NCI-H1092 (cell line): ENCODE data around the gene APOBEC3H.
"Not testable (repeated sequence)": the region's sequence is repeated elsewhere in the genome, so short reads cannot be mapped to it uniquely, and the experiment has no call there.

Experiments
- DNase-seq: peaks from one replicate; lab custom pipeline; 2025; lab: John Stamatoyannopoulos, UW

Gene APOBEC3H

DNA sequence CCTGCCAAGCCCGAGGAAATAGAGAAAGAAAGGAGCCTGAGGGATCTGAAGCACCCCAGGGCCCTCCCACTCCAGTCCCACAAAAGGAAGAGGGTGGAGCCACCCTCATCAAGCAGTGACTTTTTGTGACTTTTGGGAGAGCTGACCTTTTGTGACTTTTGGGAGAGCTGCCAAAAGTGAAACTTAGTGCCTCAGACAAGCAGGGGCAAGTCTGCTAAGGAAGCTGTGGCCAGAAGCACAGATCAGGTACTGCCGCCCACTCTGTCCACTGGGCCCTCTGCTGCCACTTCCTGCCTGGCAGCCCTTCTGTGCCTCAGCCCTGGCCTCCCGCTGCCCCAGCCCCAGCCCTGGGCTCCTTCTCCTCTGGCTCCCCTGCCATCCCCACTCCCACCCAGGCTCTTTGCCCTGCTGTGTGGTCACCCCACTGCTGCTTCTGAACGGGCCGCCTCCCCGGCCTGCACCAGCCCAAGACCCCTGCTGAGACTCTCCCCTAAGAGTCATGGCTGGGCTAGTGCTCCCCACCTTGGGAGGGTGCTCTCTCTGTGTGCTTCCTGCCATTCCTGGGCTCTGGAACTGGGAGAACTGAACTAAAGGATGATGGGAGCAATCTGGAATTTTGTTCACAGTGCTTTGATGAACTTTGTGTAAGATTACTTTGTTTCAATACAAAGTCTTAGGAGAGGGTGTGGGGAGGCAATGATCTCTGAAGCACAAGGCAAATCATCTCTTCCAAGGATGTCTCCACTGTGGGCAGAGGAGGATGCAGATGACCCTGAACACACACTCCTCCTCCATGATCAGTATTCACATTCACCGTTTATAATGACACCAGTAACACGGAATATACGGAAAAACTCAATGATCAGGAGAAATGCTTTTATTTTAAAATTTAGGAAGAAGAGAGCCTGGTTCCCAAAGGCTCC, at the start of gene APOBEC3H:
Gene APOBEC3H (plus strand): TSS at position 147 of the 923 bp plus-strand sequence. CDS start 3,035 bp downstream, outside the sequence.
- DNase-seq: no peak

DNA sequence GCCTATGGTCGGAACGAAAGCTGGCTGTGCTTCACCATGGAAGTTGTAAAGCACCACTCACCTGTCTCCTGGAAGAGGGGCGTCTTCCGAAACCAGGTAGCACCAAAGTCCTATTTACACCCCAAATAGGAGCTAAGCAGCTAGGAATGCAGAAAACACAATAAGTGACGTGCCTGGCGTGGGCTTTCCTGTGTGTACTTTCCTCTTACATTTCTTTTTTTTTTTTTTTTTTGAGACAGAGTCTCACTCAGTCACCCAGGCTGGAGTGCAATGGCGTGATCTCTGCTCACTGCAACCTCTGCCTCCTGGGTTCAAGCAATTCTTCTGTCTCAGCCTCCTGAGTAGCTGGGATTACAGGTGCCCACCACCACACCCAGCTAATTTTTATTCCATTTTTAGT, 47.6 kb upstream of the APOBEC3H start:
- not testable (repeated sequence) for DNase-seq

DNA sequence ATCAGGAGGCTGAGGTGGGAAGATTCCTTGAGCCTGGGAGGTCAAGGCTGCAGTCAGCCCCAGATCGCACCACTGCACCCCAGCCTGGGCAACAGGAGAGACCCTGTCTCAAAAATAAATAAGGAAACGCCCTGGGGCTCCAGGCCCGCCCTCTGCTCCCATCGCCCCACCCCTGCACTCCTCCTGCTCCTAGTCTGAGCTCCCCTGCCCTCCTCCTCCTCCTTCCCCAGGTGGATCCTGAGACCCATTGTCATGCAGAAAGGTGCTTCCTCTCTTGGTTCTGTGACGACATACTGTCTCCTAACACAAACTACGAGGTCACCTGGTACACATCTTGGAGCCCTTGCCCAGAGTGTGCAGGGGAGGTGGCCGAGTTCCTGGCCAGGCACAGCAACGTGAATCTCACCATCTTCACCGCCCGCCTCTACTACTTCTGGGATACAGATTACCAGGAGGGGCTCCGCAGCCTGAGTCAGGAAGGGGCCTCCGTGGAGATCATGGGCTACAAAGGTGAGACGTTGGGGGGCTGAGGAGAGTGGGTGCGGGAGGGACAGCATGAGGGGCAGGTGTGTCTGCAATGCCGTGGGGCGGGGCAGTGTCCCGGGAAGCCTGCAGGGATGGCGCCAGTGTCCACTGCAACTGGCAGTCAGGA, 45.1 kb upstream of the APOBEC3H start:
- not testable (repeated sequence) for DNase-seq

DNA sequence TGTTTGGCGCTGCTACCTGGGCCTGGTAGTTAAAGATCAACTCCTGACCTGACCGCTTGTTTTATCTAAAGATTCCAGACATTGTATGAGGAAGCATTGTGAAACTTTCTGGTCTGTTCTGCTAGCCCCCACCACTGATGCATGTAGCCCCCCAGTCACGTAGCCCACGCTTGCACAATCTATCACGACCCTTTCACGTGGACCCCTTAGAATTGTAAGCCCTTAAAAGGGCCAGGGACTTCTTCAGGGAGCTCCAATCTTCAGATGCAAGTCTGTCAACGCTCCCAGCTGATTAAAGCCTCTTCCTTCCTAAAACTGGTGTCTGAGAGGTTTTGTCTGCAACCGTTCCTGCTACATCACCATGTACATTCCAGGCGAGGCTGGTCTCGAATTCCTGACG, 41.4 kb upstream of the APOBEC3H start:
- DNase-seq: no peak

DNA sequence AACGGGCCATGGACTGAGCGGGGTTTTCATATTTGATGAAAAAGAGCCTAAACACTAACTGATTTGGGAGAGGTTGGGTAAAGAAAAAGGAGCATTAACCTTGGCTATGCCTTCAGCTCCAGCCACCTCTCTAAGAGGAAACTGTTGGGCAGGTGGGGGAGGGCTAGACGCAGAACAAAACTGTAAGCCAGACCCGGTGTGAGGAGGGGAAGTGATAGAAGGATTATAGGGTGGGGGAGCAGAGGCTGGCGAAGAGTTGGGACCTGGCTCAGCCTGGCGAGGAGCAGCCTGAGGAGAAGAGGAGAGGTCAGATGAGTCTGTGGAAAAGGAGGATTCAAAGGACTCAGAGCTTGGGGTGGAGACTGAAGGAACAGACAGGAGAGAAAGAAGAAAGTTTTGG, 35.8 kb upstream of the APOBEC3H start:
- not testable (repeated sequence) for DNase-seq

DNA sequence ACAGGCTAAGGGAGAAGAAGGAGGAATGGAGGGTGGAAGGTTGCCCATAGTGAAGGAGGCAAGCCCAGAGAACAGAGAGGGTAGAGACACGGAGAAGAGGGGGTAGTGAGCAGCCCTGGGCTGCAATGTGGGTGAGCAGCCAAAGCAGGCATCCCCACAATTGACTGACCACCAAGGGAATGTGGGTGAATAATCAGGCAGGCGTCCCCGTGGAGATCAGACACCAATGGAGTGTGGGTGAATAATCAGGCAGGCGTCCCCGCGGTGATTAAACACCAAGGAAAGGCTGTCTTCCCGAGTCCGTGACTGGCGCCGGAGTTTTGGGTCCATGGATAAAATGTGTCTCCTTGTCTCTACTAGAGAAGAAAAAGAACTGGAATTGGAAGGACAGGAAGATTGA, 35.1 kb upstream of the APOBEC3H start:
- DNase-seq: not testable (repeated sequence)

DNA sequence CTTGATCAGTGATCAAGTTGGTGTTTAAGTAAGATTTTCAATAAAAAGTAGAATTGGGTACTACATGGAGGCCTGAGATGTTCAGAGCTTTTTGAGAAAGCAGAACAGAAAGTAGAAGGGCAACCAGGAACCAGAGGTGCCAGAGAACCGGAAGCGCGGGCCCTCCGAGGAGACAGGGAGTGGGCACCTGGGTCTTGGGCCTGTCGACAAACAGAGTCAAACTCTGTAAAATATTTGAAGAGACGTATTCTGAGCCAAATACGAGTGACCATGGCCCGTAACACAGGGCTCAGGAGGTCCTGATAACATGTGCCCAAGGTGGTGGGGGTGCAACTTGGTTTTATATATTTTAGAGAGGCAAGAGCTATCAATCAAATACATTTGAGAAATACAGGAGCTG, 33.1 kb upstream of the APOBEC3H start:
- DNase-seq: not testable (repeated sequence)

DNA sequence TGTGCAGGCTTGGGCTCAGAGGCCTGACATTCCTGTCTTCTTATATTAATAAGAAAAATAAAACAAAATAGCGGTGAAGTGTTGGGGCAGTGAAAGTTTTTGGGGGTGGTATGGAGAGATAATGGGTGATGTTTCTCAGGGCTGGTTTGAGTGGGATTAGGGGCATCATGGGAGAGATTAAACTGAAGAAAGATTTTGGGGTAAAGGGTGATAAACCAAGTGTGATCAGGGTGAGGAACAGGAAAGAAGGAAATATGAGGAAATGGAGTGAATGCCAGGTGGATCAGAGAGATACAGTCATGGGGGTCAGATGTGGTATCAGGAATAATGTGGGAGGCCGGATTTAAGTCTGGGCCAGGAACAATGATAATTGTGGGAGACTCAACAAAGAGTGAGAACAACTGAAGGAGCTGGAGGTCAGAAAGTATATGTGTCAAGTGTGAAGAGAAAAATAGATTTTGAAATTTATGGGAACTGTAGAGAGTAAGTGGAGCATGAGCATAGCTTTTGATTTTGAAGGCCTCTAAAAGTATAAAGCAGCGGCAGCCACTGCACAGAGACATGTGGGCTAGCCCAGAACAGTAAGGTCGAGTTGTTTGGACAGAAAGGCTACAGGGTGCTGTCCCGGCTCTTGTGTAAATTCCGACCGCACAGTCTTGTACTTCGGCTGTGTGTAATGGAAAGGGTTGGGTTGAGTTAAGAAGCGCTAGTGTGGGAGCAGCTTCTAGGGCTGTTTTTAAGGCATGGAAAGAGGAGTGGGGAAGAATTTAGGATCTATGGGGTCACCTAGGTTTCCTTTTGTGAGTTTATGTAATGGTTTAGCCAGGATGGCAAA, 30.4 kb upstream of the APOBEC3H start:
- not testable (repeated sequence) for DNase-seq

DNA sequence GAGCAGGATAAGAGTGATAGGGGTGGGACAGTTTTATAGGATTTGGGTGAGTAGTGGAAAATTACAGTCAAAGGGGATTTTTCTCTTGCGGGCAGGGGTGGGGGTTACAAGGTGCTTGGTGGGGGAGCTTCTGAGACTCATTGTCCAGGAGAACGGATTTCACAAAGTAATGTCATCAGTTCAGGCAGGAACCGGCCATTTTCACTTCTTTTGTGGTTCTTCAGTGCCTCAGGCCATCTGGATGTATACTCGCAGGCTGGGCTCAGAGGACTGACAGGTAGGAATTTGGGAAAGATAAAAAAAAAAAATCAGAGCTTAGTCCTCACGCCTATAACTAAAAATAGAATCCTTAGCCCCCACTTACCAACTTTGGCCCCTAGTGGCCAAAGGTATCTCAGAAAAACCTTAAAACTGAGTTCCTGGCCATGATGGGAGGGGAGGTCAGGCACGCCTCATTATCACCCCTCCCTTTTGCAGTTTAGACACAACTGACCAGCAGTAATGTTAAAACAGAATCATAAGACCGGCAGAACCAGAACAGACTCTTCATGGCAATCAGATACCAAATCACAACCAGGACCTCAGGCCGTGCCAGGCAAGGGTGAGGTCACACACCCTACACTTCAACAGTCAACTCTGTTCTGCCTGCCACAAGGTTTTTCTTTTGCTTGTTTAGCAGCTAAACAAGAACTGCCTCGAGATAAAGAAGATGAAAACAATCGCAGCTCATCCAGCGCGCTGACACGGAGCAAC, 28.8 kb upstream of the APOBEC3H start:
- DNase-seq: no peak

DNA sequence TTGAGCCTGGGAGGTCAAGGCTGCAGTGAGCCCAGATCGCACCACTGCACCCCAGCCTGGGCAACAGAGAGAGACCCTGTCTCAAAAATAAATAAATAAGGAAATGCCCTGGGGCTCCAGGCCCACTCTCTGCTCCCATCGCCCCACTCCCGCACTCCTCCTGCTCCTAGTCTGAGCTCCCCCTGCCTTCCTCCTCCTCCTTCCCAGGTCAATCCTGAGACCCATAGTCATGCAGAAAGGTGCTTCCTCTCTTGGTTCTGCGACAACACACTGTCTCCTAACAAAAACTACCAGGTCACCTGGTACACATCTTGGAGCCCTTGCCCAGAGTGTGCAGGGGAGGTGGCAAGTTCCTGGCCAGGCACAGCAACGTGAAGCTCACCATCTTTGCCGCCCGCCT, 26.9 kb upstream of the APOBEC3H start:
- no peak for DNase-seq

DNA sequence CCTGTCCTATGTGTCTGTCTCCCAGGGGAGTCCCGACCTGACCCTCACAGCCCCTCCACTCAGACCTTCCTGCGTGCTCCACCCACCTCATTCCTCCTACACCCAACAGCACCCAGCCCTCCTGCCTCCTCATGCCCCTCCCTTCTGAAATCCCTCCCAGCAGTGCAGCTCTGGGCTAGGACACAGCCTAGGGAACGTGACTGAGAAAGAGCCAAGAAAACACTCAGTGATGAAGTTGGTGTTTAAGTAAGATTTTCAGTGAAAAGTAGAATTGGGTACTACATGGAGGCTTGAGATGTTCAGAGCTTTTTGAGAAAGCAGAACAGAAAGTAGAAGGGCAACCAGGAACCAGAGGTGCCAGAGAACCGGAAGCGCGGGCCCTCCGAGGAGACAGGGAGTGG, 24.5 kb upstream of the APOBEC3H start:
- not testable (repeated sequence) for DNase-seq

DNA sequence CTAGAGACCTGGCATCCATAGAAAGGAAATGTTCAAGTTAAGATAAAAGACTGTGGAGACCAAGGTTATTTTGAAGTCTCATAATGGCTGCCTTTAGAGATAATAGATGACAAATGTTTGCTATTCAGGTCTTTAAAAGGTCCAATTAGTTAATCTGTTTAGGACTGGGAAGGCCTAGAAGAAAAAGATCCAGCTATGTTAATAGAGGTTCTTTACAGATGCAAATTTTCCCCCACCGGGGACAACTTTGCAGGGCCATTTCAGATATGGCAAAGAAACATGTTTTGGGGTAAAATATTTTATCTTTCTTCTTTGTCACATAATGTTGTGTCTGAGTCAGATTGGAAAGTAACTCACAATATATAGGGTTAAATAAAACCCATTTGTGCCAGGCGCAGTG, 23.1 kb upstream of the APOBEC3H start:
- DNase-seq: no peak

DNA sequence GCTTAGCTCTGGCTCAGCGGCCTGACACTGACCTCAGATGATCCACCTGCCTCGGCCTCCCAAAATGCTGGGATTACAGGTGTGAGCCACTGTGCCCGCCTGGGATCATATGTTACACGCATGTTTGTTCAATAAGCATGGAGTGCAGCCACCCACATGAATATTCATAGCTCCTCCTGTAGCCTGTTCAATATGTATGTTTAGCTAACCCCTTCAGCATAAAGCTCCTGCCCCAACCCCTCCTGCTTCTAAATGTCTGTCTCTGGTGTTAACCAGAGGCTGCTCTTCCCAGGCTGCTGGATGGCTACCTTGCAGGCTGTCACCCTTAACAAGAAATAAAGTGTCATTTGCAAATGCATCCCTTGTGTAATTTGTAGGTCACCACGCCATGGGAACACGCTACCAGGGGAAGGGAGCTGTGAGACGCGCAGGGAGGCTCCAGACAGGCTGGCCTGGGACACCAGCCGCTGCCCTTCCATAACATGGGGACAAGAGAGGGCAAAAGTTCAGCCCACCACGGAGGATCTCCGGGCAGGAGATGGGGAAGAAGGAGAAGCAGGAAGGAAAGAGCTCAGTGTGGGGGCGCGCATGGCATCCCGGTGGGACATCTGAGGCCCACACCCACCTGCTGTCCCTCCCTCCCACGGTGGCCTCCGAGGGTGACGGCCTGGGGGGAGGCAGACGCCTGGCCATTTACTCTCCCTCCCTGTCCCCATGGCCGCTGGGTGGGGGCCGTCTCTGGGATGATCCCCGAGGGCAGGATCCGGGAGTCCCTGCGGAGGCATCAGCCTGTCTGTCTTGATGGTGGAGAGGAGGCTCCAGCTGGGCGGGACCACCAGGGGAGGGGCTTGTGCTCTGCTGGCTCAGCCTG, 20.7 kb upstream of the APOBEC3H start:
- not testable (repeated sequence) for DNase-seq

DNA sequence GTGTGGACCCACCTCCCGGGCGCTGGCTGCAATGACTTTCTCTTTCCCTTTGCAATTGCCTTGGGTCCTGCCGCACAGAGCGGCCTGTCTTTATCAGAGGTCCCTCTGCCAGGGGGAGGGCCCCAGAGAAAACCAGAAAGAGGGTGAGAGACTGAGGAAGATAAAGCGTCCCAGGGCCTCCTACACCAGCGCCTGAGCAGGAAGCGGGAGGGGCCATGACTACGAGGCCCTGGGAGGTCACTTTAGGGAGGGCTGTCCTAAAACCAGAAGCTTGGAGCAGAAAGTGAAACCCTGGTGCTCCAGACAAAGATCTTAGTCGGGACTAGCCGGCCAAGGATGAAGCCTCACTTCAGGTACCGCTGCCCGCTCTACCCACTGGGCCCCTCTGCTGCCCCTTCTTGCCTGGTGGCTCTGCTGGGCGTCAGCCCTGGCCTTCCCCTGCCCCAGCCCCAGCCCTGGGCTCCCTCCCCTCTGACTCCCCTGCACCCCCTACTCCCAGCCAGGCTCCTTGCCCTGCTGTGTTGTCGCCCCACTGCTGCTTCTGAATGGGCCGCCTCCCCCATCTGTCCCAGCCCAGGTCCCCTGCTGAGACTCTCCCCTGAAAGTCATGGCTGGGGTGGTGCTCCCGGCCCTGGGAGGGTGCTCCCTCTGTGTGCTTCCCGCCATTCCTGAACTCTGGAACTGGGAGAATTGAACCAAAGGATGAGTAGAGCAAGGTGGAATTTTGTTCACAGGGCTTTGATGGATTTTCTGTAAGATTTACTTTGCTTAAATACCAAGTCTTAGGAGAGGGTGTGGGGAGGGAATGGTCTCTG, 19.8 kb upstream of the APOBEC3H start, which contains the start of gene APOBEC3G:
Gene APOBEC3G (plus strand): TSS at position 250 of the 815 bp plus-strand sequence. CDS start 87 bp downstream, at position 337.
- DNase-seq: not testable (repeated sequence)

DNA sequence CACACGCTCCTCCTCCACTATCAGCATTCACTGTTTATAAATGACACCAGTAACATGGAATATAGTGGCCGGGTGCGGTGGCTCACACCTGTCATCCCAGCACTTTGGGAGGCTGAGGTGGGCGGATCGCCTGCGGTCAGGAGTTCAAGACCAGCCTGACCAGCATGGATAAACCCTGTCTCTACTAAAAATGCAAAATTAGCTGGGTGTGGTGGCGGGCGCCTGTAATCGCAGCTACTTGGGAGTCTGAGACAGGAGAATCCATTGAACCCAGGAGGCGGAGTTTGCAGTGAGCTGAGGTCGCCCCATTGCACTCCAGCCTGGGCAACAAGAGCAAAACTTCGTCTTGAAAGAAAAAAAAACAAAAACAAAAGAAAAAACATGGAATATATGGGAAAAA, 19.1 kb upstream of the APOBEC3H start:
- DNase-seq: not testable (repeated sequence)

DNA sequence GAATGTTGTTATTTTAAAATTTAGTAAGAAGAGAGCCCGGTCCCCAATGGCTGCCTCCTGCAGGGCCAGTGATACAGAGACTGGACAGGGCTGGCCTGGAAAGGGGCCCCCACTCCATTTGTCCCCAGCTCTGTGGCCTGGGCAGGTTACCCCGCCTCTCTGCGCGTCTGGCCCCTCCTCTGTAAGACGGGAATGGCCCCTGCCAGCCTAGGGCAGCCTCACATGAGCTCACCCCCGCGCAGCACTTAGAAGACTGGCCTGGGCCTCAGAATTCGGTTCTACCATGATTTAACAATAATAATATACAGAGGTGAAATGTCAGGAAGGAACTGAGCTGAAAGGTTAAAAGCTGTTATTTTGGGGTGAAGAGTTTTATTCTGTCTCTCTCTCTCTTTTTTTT, 18.7 kb upstream of the APOBEC3H start:
- no peak for DNase-seq

DNA sequence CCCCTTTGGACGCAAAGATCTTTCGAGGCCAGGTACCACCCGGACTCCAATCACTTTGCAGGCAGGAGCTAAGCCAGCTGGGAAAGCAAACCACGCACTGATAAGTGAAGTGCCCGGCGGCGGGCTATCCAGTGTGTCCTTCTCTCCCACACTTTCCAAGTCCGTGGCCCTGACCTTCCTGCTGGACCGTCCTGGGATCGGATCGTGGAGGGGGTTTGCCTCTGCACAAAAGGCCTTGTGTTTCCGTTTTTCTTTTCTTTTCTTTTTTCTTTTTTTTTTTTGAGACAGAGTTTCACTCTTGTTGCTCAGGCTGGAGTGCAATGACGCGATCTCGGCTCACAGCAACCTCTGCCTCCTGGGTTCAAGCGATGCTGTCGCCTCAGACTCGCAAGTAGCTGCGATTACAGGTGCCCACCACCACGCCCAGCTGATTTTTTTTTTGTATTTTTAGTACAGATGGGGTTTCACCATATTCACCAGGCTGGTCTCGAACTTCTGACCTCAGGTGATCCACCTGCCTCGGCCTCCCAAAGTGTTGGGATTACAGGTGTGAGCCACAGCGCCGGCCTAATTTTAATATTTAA, 17.9 kb upstream of the APOBEC3H start:
- DNase-seq: not testable (repeated sequence)

DNA sequence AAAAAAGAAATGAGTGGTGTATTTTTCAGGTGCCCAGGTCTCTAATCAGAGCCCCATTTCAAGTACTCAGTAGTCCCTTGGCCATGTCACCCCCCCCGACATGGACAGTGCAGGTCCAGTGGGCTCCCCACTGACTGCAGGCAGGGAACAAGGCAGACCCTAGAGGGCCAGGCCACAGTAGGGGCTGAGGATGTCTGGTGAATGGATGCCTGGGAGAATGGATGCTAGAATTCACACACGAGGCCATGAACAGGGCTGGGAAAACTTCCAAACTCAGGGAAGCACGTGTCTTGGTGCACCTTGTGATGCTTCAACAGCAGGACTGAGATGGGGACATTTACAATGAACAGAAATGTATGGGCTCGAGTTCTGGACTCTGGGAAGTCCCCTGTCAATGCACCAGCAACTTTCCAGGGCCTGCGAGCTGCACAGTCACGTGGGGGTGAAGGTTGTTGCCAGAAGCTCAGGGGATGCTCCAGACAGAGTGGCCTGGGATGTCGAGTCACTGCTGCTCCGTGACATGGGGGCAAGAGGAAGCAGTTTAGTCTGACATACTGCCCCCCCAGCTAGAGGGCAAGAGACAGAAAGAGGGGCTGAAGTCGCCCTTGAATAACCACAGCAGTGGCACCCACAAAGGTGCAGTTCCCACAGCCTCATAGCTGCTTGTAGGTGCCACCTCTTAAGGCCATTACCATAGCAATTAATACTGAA, 16.8 kb upstream of the APOBEC3H start:
- no peak for DNase-seq
